GM18502 (cell line): ENCODE results near the gene C1QTNF3.
A peak's percentile ranks its signal among the peaks of the same experiment; 100 is the strongest.
"Not testable (repeated sequence)": the region's sequence is repeated elsewhere in the genome, so short reads cannot be mapped to it uniquely, and the experiment has no call there.

Source experiments
- ATAC-seq: cut with Tn5 transposase; IDR thresholded peaks from one replicate; pipeline ENCODE4 v1.9.1; 2021; ENCODE audit warnings: mild to moderate bottlenecking; ENCODE audit not compliant: unreplicated experiment, poor library complexity

The C1QTNF3 gene, protein sequence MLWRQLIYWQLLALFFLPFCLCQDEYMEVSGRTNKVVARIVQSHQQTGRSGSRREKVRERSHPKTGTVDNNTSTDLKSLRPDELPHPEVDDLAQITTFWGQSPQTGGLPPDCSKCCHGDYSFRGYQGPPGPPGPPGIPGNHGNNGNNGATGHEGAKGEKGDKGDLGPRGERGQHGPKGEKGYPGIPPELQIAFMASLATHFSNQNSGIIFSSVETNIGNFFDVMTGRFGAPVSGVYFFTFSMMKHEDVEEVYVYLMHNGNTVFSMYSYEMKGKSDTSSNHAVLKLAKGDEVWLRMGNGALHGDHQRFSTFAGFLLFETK

DNA sequence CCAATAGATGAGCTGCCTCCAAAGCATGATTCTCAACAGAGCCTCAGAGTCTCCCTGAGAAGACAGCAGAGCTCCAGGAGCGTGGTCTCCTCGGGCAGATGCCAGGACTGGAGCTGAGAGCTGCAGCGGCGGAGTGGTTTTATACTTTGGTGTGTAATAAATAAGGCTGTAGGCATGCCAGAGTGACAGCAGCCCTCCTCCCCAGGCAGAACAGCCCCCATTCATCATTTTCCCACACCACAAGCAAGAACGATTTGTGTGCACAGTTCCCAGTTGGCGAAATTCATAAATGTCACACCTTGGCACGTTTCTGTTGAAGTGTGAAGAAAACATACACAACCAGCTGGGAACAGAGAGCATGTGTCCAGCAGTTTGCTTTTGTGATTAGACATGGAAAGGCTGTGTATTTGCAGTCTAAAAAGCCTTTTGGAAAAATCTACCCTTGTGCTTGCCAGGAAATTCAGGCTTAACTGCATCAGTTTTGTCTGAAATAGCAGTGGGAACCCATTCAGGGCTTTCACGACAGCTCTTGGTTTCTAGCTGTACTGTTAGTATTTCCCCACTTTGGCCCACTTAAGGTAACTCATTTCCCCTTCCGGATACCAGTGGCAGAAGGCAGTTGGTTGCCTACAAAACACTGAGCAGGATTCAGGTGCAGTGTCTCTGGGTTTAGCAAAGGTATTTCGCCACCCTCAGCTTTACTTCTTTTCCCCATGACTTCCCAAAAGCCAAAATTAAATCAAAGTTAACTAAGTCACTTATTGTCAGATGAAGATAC is at the start of gene C1QTNF3:
Gene C1QTNF3 (minus strand): TSS at position 115 of the 778 bp plus-strand sequence. CDS start 88 bp downstream, at position 27.
- peak; percentile 40 for ATAC-seq

GRCh38 chr5:34091039-34091438 is 48.0 kb upstream of the C1QTNF3 start:
- not testable (repeated sequence) for ATAC-seq

DNA sequence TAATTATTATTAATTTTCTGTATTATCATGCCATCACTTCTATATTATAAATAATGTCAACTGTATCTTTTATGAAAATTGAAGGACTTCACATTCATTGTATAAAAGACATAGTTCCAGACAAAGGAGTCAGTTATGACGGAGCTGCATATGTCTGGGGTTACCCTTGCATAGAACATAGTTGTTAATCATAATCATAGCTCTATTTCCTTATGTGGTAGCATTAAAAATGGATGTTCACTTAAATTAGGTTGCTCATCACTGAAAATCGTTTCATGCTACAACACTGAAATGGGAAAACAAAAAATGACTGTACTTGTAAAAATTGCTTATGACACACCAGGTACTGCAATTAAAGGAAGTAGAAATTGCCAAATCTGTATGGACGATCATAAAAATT is 46.8 kb upstream of the C1QTNF3 start:
- not testable (repeated sequence) for ATAC-seq

- ATAC-seq: not testable (repeated sequence)
Measured at GRCh38 chr5:34087728-34088127, 44.7 kb upstream of the C1QTNF3 start.

GRCh38 chr5:34083898-34084297 is 40.9 kb upstream of the C1QTNF3 start:
- not testable (repeated sequence) for ATAC-seq

DNA sequence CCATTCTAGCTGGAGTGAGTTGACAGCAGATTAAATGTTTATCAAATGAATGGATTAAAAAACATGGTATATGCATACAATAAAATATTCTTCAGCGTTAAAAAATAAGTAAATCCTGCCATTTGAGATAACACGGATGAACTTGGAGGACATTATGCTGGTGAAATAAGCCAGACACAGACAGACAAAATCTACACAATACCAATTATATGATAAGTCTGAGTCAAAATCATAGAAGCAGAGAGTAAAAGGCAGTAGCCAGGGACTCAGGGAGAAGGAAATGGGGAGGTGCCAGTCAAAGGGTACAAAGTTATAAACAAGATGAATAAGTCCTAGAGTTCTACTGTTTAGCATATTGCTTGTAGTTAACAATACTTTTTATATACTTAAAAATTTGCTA is 36.5 kb upstream of the C1QTNF3 start:
- not testable (repeated sequence) for ATAC-seq

DNA sequence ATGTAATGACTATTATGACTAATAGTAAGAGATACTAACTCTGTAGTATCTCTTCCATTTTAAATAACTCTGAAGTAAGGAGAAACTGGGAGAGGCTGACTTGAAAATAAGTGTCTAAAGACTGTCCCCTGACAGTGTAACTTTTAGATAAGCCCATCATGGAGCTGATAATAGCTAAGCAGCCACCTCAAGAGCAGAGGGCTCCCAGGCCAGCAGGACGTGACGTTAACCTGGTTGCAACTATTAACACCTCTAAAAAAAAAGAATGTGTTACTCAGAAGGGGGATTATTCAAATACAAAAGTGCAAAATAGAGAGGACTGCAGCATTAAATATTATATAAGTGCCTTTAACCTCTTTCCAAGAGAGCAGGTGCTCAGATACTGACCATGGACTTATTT is 34.6 kb upstream of the C1QTNF3 start:
- ATAC-seq: not testable (repeated sequence)

GRCh38 chr5:34076719-34077364 is 33.8 kb upstream of the C1QTNF3 start:
- ATAC-seq: not testable (repeated sequence)

GRCh38 chr5:34074472-34074871 is 31.5 kb upstream of the C1QTNF3 start:
- ATAC-seq: not testable (repeated sequence)

GRCh38 chr5:34074071-34074470 is 31.1 kb upstream of the C1QTNF3 start:
- ATAC-seq: not testable (repeated sequence)

GRCh38 chr5:34070626-34071025 is 27.6 kb upstream of the C1QTNF3 start:
- not testable (repeated sequence) for ATAC-seq

- no peak for ATAC-seq
Measured at GRCh38 chr5:34064656-34065055, 21.6 kb upstream of the C1QTNF3 start.

DNA sequence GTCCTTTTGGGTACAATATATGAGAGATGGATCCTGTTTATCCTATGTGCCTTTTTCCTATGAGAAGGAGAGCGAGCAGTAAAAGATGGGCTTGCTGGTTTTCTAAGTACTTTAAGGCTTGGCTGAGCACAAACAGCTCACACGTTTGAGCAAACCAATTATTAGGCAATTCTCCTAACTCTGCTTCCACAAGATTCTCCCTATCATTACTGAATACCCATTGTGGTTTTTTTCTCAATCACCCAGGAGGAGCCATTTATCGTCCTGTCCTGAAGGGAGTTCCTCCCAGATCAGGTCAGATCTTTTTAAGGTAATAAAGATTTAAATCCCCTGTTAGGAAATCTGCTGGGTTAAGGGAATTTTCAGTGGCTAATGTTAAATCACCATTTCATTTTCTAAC is 19.4 kb upstream of the C1QTNF3 start:
- ATAC-seq: no peak

- ATAC-seq: no peak
Measured at GRCh38 chr5:34061993-34062392, 19.0 kb upstream of the C1QTNF3 start.

DNA sequence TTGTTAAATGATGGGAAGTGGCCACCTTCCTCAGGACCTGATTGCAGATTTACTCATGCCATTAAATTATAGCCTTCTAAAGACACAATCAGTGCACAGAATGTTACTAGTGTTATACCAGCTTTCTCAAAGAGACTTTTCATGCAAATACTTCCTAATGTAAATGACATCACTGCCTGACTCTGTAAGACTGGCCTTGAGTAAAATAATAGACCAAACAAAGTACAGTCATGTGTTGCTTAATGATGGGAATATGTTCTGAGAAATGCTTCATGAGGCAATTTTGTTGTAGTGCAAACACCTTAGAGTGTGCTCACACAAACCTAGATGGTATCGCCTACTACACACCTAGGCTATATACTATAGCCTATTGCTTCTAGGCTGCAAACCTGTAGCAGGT is 17.0 kb upstream of the C1QTNF3 start:
- ATAC-seq: no peak

DNA sequence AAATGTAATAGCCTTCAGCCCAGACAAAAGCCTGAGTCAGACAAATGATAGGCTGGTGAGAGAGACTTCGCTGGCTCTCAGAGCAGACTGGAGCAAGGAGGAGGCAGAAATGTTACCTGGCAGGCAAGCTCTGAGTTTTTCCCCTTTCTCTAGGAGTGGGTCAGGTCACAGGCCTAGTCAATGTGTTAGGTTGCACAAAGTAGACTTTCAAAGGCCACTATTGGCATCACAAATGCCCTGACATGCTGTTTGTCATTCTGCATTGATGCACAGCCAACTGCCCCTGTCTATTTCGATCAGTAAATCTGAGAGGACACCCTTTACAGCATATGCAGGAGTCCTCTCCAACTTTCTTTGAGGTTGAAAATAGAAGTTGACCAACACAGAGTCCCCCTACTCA is 15.5 kb upstream of the C1QTNF3 start:
- ATAC-seq: no peak

DNA sequence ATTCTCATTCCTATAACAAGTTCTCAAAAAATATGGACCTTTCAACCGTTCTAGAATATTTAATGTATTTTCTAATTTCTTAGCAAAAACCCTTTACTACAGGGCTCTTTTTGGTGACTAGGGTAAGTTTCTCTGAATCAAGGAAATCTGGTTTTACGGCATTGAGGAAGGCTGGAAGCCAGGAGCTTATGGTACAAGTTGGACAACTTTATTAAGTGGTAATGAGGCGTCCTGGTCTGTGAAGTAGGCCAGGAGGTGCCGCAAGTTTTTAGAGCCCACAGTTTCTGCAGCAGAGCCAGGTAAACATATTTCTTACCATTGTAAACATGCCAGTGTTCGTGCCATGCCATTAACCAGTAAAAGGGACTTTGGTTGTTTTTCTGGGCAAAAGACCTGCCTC is 14.6 kb upstream of the C1QTNF3 start:
- no peak for ATAC-seq

DNA sequence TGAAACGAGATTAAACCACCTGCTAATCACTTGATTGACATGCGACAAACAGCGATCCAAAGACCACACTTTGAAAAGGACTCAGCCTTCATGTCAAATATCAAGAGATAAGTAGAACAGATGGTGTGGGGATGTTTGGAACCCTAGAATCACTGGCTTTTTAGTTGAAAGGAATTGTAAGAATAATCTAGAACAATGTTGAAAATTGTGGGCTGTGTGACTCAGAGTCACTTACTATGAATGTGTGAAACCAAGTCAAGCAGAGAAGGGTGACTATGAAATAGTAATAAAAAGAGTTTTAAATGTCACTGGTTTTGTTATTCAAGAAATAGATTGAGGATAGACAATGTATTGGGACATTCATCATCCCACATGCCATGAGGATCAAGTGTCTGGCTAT is 14.1 kb upstream of the C1QTNF3 start:
- ATAC-seq: no peak

- ATAC-seq: no peak
Measured at GRCh38 chr5:34055667-34056066, 12.7 kb upstream of the C1QTNF3 start.

DNA sequence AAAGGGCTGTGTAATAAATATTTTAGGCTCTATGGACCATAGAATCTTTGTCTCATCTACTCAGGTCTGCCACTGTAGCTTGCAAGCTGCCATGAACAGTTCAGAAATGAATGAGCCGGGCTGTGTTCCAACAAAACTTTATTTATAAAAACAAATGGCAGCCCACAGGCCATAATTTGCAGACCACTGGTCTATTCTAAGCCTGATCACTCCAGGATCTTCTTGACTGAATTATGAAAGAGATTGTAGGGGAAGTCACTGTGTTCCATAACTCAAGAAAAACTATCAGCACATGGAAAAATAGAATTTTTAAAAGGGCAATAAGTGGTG is 11.4 kb upstream of the C1QTNF3 start:
- no peak for ATAC-seq
